PFSK-1 (cell line): Measurements from ENCODE around the gene MAP7D2.

Source experiments
- FOXP2 ChIP-seq: optimal IDR thresholded peaks from 2 replicates; pipeline ENCODE3; 2011; ENCODE audit warnings: borderline replicate concordance, control low read depth, inconsistent platforms; ENCODE audit not compliant: insufficient read depth; ENCODE audit errors: extremely low read length, extremely low read depth
- POLR2AphosphoS5 ChIP-seq: IDR thresholded peaks from 2 replicates; pipeline ENCODE4 v1.6.1; 2012; ENCODE audit warnings: low read depth, mild to moderate bottlenecking, control low read depth, low read length, moderate library complexity
- REST ChIP-seq, 2 experiments: IDR thresholded peaks; 2 replicates each; pipeline versions ENCODE4 v1.6.1 to v1.8.0; 2011 to 2012; ENCODE audit warnings: low read depth in 2 of 2, low read length in 2 of 2, control low read depth in 1 of 2, inconsistent platforms in 1 of 2, mild to moderate bottlenecking in 1 of 2, moderate library complexity in 1 of 2; ENCODE audit not compliant: insufficient read depth in 1 of 2
- SIN3A ChIP-seq: IDR thresholded peaks from 2 replicates; pipeline ENCODE4 v1.6.1; 2012; ENCODE audit warnings: mild to moderate bottlenecking, low read length, moderate library complexity, borderline replicate concordance; ENCODE audit not compliant: insufficient read depth
- TAF1 ChIP-seq: IDR thresholded peaks from 2 replicates; pipeline ENCODE4 v1.6.1; 2012; ENCODE audit warnings: low read length, control low read depth, borderline replicate concordance; ENCODE audit not compliant: insufficient read depth

The MAP7D2 gene

GRCh38 chrX:20063153-20063552, 53.6 kb downstream of the MAP7D2 start:
- TF ChIP-seq REST (IDR thresholded peaks at IDR 0.05; ENCODE audit: insufficient read depth in 1 of 2, low read depth in 2 of 2, low read length in 2 of 2): no peak
- TF ChIP-seq SIN3A: no peak
- no peak for TF ChIP-seq FOXP2
- TF ChIP-seq POLR2AphosphoS5: no peak
- no peak for TF ChIP-seq TAF1

DNA sequence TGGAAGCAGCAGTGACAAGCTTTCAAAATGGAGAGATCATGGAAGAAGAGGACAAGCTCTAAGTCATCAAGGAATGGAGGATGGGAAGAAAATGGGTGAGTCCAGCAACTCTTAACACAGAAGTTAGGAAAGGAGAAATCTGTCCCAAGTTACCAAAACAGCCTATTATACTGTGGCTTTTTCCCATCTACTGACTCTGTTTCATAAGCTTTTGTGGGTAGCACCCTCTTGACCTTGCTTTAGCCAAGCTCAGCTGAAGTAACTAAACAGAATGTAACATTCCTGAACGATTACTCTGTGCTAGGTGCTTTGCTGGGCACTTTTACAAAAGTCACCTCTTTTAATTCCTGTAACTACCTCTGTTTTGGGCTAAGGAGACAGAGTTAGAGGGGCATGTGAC, 54.9 kb downstream of the MAP7D2 start:
- no peak for TF ChIP-seq FOXP2
- TF ChIP-seq TAF1: no peak
- TF ChIP-seq POLR2AphosphoS5: no peak
- no peak for TF ChIP-seq REST (IDR thresholded peaks at IDR 0.05; ENCODE audit: insufficient read depth in 1 of 2, low read depth in 2 of 2, low read length in 2 of 2)
- TF ChIP-seq SIN3A: no peak

DNA sequence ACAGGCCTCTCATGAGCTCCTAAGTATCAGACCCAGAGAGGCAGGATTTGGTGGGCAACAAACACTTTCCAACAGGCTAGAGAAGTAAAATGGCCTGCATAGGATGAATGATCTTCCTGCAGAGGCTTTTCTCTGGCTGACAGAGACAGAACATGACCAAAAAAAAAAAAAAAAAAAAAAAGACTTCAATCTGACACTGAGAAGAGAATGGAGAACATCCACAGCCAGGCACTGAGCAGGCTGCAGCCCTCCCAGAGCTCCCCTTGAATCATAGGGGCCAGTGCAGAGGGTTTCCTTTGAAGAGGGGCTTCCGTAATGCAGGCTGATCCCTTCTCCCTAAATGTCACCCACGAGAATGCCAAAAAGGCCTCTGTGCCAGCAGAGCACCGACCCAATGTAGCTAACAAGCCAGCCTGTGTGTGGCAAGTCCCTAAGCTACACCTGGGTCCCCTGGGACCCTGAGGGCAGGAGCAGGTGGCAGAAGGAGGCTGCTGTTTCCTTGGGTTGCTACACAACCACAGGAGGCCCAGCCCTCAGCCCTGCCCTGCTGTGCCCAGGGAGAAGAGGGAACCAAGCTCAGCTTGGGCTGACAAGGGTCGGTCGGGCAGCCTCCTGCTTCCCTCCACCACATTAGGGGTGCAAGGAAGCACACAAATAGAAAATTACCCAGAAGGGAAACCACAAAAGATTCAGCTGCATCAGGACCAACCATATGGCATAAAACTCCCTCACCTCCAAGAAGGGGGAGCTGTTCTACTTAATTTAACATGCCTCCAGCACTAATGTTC, 55.6 kb downstream of the MAP7D2 start:
- TF ChIP-seq TAF1 (no peak), SIN3A (no peak), FOXP2 (no peak)

- no peak for TF ChIP-seq REST (IDR thresholded peaks at IDR 0.05; ENCODE audit: insufficient read depth in 1 of 2, low read depth in 2 of 2, low read length in 2 of 2)
- TF ChIP-seq POLR2AphosphoS5: no peak
- TF ChIP-seq SIN3A: no peak
- TF ChIP-seq TAF1: no peak
- no peak for TF ChIP-seq FOXP2
Observed at GRCh38 chrX:20059467-20060128, 57.1 kb downstream of the MAP7D2 start.

- TF ChIP-seq REST (IDR thresholded peaks at IDR 0.05; ENCODE audit: insufficient read depth in 1 of 2, low read depth in 2 of 2, low read length in 2 of 2): no peak
- TF ChIP-seq TAF1: no peak
- no peak for TF ChIP-seq SIN3A
- TF ChIP-seq FOXP2: no peak
- no peak for TF ChIP-seq POLR2AphosphoS5
Observed at GRCh38 chrX:20057479-20057878, 59.2 kb downstream of the MAP7D2 start.
